K562 (cell line): Measurements from ENCODE around the gene MMEL1. TPM values are rescaled to one million over a fixed set of nuclear protein-coding genes. Genes with fewer than 3 reads are reported as not detected.
"Not testable (repeated sequence)": the region's sequence is repeated elsewhere in the genome, so short reads cannot be mapped to it uniquely, and the experiment has no call there.

Source experiments
- ATAC-seq: fragments of 200-7000 bp; cut with Tn5 transposase; 3 replicates; pipeline ENCODE4 v1.9.1; 2020; ENCODE audit warnings: moderate library complexity
- BruUV-seq: library from RNA; stranded (reverse); fragments of 400-500 nt; replicated peaks from 2 replicates; lab custom pipeline; 2021; lab: Mats Ljungman, UMichigan
- CTCF ChIA-PET: fragments of 300-600 bp; formaldehyde crosslinking; extraction: SDS; loops from one replicate; lab custom pipeline; 2021; ENCODE audit warnings: low intra/inter-chr PET ratio; lab: Yijun Ruan, JAX
- POLR2A ChIA-PET: fragments of 300-600, 350-650 bp; sonication (Branson Sonifier 250); formaldehyde crosslinking; extraction: SDS; loops from one replicate; lab custom pipeline; 2021; ENCODE audit warnings: antibody characterized with exemption, inconsistent platforms; lab: Yijun Ruan, JAX
- DNase-seq, 4 experiments: peaks; one replicate each; pipeline versions ENCODE4 v3.0.0 to v3.0.0-alpha.2; 2011 to 2018; ENCODE audit warnings: low spot score in 3 of 4, mixed read lengths in 3 of 4; ENCODE audit errors: extremely low read depth in 1 of 4
- FAIRE-seq: peaks from 2 replicates; lab custom pipeline; 2011; peaks lifted over from hg19 to GRCh38; lab: Jason Lieb, UNC
- H2AFZ ChIP-seq: 2 replicates; pipeline ENCODE4 v1.6.0; 2011; ENCODE audit warnings: low read depth, low read length, control low read depth, inconsistent platforms
- H3K27ac ChIP-seq: fragments of 200-600 bp; 3 replicates; pipeline ENCODE4 v1.8.0; 2011; ENCODE audit warnings: low read depth, mild to moderate bottlenecking, control low read depth, inconsistent platforms, low read length, moderate library complexity, mixed read lengths; ENCODE audit errors: extremely low read depth
- H3K27me3 ChIP-seq, 2 experiments: fragments of 300-600 bp in 1 of 2; 2 replicates in 1 of 2; 3 replicates in 1 of 2; pipeline versions ENCODE4 v1.6.0 to v1.8.0; 2011; ENCODE audit warnings: inconsistent platforms in 2 of 2, low read length in 2 of 2, mild to moderate bottlenecking in 1 of 2, mixed read lengths in 1 of 2, moderate library complexity in 1 of 2; ENCODE audit not compliant: control insufficient read depth in 2 of 2, insufficient read depth in 2 of 2
- H3K36me3 ChIP-seq: fragments of 300-600 bp; 3 replicates; pipeline ENCODE4 v1.8.0; 2011; ENCODE audit warnings: mild to moderate bottlenecking, low read length, inconsistent platforms; ENCODE audit not compliant: control insufficient read depth, insufficient read depth
- H3K4me1 ChIP-seq, 2 experiments: fragments of 200-600 bp in 1 of 2; replicated peaks in 1 of 2; 2 replicates in 1 of 2; 3 replicates in 1 of 2; pipeline versions ENCODE4 v1.5.1 to v1.8.0; 2011; ENCODE audit warnings: inconsistent platforms in 2 of 2, low read length in 2 of 2, mild to moderate bottlenecking in 1 of 2, mixed read lengths in 1 of 2, moderate library complexity in 1 of 2; ENCODE audit not compliant: control insufficient read depth in 2 of 2, insufficient read depth in 2 of 2
- H3K4me2 ChIP-seq: 2 replicates; pipeline ENCODE4 v1.6.1; 2011; ENCODE audit warnings: low read length, control low read depth, inconsistent platforms, mixed read lengths; ENCODE audit not compliant: insufficient read depth
- H3K4me3 ChIP-seq: fragments of 200-600 bp; sonication (generic), shearing (Covaris generic); 2 replicates; pipeline ENCODE4 v1.5.1; 2016; ENCODE audit warnings: control low read depth, inconsistent platforms
- H3K79me2 ChIP-seq: fragments of 200-600 bp; 3 replicates; pipeline ENCODE4 v1.8.0; 2011; ENCODE audit warnings: low read length, inconsistent platforms; ENCODE audit not compliant: control insufficient read depth, insufficient read depth
- H3K9ac ChIP-seq, 2 experiments: 2 replicates each; pipeline versions ENCODE4 v1.6.0 to v1.6.1; 2011; ENCODE audit warnings: low read depth in 2 of 2, low read length in 2 of 2, control low read depth in 1 of 2, inconsistent platforms in 1 of 2, mild to moderate bottlenecking in 1 of 2, mixed read lengths in 1 of 2; ENCODE audit not compliant: insufficient read depth in 1 of 2
- H3K9me1 ChIP-seq: one replicate; pipeline ENCODE4 v1.6.0; 2011; ENCODE audit warnings: inconsistent platforms, mild to moderate bottlenecking, low read length, moderate library complexity; ENCODE audit not compliant: control insufficient read depth, insufficient read depth
- H3K9me3 ChIP-seq: replicated peaks from 2 replicates; pipeline ENCODE4 v1.5.1; 2011; ENCODE audit warnings: low read depth, low read length, inconsistent platforms; ENCODE audit not compliant: control insufficient read depth, insufficient read depth
- H4K20me1 ChIP-seq: replicated peaks from 2 replicates; pipeline ENCODE4 v1.6.1; 2011; ENCODE audit warnings: low read length, inconsistent platforms, mixed read lengths; ENCODE audit not compliant: control insufficient read depth, insufficient read depth
- CBX3 ChIP-seq, 2 experiments: IDR thresholded peaks; 1 replicate in 1 of 2; 2 replicates in 1 of 2; pipeline ENCODE4 v1.6.1; 2012; ENCODE audit warnings: inconsistent platforms in 2 of 2, low read length in 2 of 2, borderline replicate concordance in 1 of 2, control low read depth in 1 of 2
- YY1 ChIP-seq, 3 experiments: IDR thresholded peaks; 2 replicates each; pipeline ENCODE4 v1.6.1; 2011; ENCODE audit warnings: low read length in 2 of 3, mild to moderate bottlenecking in 2 of 3, moderate library complexity in 2 of 3, borderline replicate concordance in 1 of 3, control low read depth in 1 of 3, low read depth in 1 of 3; ENCODE audit not compliant: insufficient read depth in 3 of 3, insufficient replicate concordance in 2 of 3, control insufficient read depth in 1 of 3, insufficient read length in 1 of 3; ENCODE audit errors: extremely low read depth in 1 of 3
- ZNF277 ChIP-seq: fragments of 250-450 bp; sonication (Bioruptor Pico); IDR thresholded peaks from 2 replicates; pipeline ENCODE4 v1.8.0; 2022; ENCODE audit warnings: inconsistent platforms, mild to moderate bottlenecking, moderate library complexity, borderline replicate concordance
- WGBS: fragments of 100-300 bp; shearing (Covaris generic); methylation state at CpG from one replicate; pipeline ENCODE4 v1.1.6; 2016; ENCODE audit warnings: low coverage, mixed read lengths; ENCODE audit not compliant: insufficient coverage; ENCODE audit errors: missing lambda C conversion rate; 5-methylcytosine and 5-hydroxymethylcytosine counted together
- in situ Hi-C: fragments of 300-500 bp; cut with MboI; formaldehyde crosslinking; loops from 4 replicates; pipeline ENCODE4 v1.15.0; 2018; ENCODE audit warnings: inconsistent platforms, mixed read lengths
- intact Hi-C: fragments of 100-400 bp; cut with micrococcal nuclease; formaldehyde crosslinking; loops from 2 replicates; pipeline ENCODE4 v1.14.2; 2022
- polyA plus RNA-seq, 8 experiments: library from polyadenylated mRNA; depleted of rRNA in 4 of 8; stranded (reverse) in 5 of 8; unstranded in 3 of 8; fragments of >200 nt; fragmentation: Nextera tagmentation in 2 of 8; fragmentation: Illumina TruSeq in 1 of 8; extraction: Ambion mirVana in 2 of 8; extraction: Trizol in 1 of 8; gene quantifications; 2 replicates each; pipeline versions ENCODE4 v1.2.1 to v1.2.3, GENCODE V29; 2011 to 2014; ENCODE audit warnings: inconsistent platforms in 1 of 8, missing spikeins in 1 of 8
- total RNA-seq, 7 experiments: library from RNA; depleted of rRNA in 6 of 7; stranded (reverse); fragments of >200 nt in 6 of 7; fragmentation: Illumina TruSeq in 2 of 7; extraction: Trizol in 2 of 7; gene quantifications; 2 replicates each; pipeline versions ENCODE4 v1.2.1 to v1.2.3, GENCODE V29; 2011 to 2021; ENCODE audit warnings: low replicate concordance in 1 of 7

MMEL1 gene
- total and polyA plus RNA-seq, 9 of the 15 experiments (the other 6 are each of a cell fraction or from before 2014, with no cell fraction given): not detected

GRCh38 chr1:2655598-2656434 lies 23.0 kb upstream of the MMEL1 start:
- H3K36me3 ChIP-seq, H4K20me1 ChIP-seq, H3K9me1 ChIP-seq, DNase-seq, H2AFZ ChIP-seq, CTCF ChIA-PET, intact Hi-C loops, H3K9ac ChIP-seq, ATAC-seq, POLR2A ChIA-PET, H3K27me3 ChIP-seq, BruUV-seq, H3K27ac ChIP-seq, H3K4me2 ChIP-seq, H3K4me3 ChIP-seq, H3K79me2 ChIP-seq, FAIRE-seq: not testable (repeated sequence)
- Histone ChIP-seq H3K9me3 (peaks cover 26% of the 10 kb centered on the region), H3K4me1 (peaks cover 0 to 25% of the 10 kb centered on the region in 2 experiments; a peak in 1 of 5 replicates)
- TF ChIP-seq YY1 (IDR thresholded peaks at IDR 0.05; ENCODE audit: borderline replicate concordance in 1 of 3, control insufficient read depth in 1 of 3, extremely low read depth in 1 of 3, insufficient read depth in 3 of 3, insufficient read length in 1 of 3, insufficient replicate concordance in 2 of 3, low read depth in 1 of 3, low read length in 2 of 3): peak in 1 of 3 experiments; percentile 8
- 0 out of 2 replicates have a peak, but pooled peaks have one; percentile 42 for TF ChIP-seq ZNF277 (CRISPR knock-in tag)
- TF ChIP-seq CBX3 (IDR thresholded peaks at IDR 0.05; ENCODE audit: borderline replicate concordance in 1 of 2, low read length in 2 of 2): peak in 1 of 2 experiments; percentile 94; a peak in 1 of 3 replicates
- in situ Hi-C loops: loop anchor here (10.0 kb wide), 1 partner anchor 129 kb away; no protein-coding TSS in a partner anchor
- under 1% methylated on average over 16 of the region's 16 CpGs for WGBS
